HepG2 (cell line): ENCODE measurements around the gene AGPAT3. TPM values are rescaled to one million over a fixed set of nuclear protein-coding genes. Genes with fewer than 3 reads are reported as not detected.

Experiments
- ATAC-seq: fragments of 200-7000 bp; cut with Tn5 transposase; 3 replicates; pipeline ENCODE4 v1.9.1; 2020; ENCODE audit warnings: mild to moderate bottlenecking, moderate library complexity
- BruUV-seq: library from RNA; stranded (reverse); fragments of 400-500 nt; replicated peaks from 2 replicates; lab custom pipeline; 2021; lab: Mats Ljungman, UMichigan
- CTCF ChIA-PET: fragments of 300-600 bp; formaldehyde crosslinking; extraction: SDS; loops from one replicate; lab custom pipeline; 2021; ENCODE audit warnings: low total read pairs, inconsistent platforms, low intra/inter-chr PET ratio; lab: Yijun Ruan, JAX
- POLR2A ChIA-PET: fragments of 350-600 bp; sonication (Branson Sonifier 250); formaldehyde crosslinking; loops from one replicate; lab custom pipeline; 2020; ENCODE audit warnings: antibody characterized with exemption, inconsistent platforms; lab: Yijun Ruan, JAX
- DNase-seq: peaks from one replicate; pipeline ENCODE4 v3.0.0-alpha.2; 2015; ENCODE audit warnings: low spot score
- FAIRE-seq: peaks from 3 replicates; lab custom pipeline; 2011; peaks lifted over from hg19 to GRCh38; lab: Jason Lieb, UNC
- H2AFZ ChIP-seq: one replicate; pipeline ENCODE4 v1.6.1; 2011; ENCODE audit warnings: low read length, inconsistent platforms
- H3K27ac ChIP-seq: fragments of 300-600 bp; 3 replicates; pipeline ENCODE4 v1.8.0; 2011; ENCODE audit warnings: mixed run types, mild to moderate bottlenecking, mixed read lengths, low read length, inconsistent platforms; ENCODE audit not compliant: insufficient read depth; ENCODE audit errors: extremely low read length
- H3K27me3 ChIP-seq, 2 experiments: fragments of 200-600 bp in 1 of 2; 2 replicates in 1 of 2; 3 replicates in 1 of 2; pipeline versions ENCODE4 v1.6.0 to v1.8.0; 2011; ENCODE audit warnings: low read length in 2 of 2, mild to moderate bottlenecking in 2 of 2, moderate library complexity in 2 of 2, inconsistent platforms in 1 of 2; ENCODE audit not compliant: insufficient read depth in 2 of 2, control insufficient read depth in 1 of 2
- H3K36me3 ChIP-seq, 2 experiments: fragments of 200-600 bp in 1 of 2; replicated peaks in 1 of 2; 2 replicates in 1 of 2; 3 replicates in 1 of 2; pipeline versions ENCODE4 v1.5.1 to v1.8.0; 2011; ENCODE audit warnings: low read length in 2 of 2, inconsistent platforms in 1 of 2; ENCODE audit not compliant: insufficient read depth in 2 of 2, control insufficient read depth in 1 of 2
- H3K4me1 ChIP-seq: 2 replicates; pipeline ENCODE4 v1.5.1; 2012; ENCODE audit warnings: low read length, inconsistent platforms; ENCODE audit not compliant: insufficient read depth
- H3K4me2 ChIP-seq: 2 replicates; pipeline ENCODE4 v1.6.0; 2011; ENCODE audit warnings: low read depth, low read length, inconsistent platforms
- H3K4me3 ChIP-seq, 3 experiments: fragments of 200-600 bp in 1 of 3; sonication (generic), shearing (Covaris generic) in 1 of 3; replicated peaks in 1 of 3; 2 replicates each; pipeline ENCODE4 v1.5.1; 2011 to 2016; ENCODE audit warnings: low read length in 3 of 3, inconsistent platforms in 2 of 3, low read depth in 2 of 3, mild to moderate bottlenecking in 2 of 3, control low read depth in 1 of 3, mixed read lengths in 1 of 3; ENCODE audit not compliant: insufficient read depth in 1 of 3
- H3K79me2 ChIP-seq: one replicate; pipeline ENCODE4 v1.6.1; 2011; ENCODE audit warnings: low read length, inconsistent platforms; ENCODE audit not compliant: insufficient read depth
- H3K9ac ChIP-seq: 2 replicates; pipeline ENCODE4 v1.6.0; 2011; ENCODE audit warnings: mild to moderate bottlenecking, low read depth, low read length, inconsistent platforms; ENCODE audit not compliant: insufficient read depth
- H3K9me3 ChIP-seq: 2 replicates; pipeline ENCODE4 v1.5.1; 2012; ENCODE audit warnings: mild to moderate bottlenecking, low read length
- H4K20me1 ChIP-seq: 2 replicates; pipeline ENCODE4 v1.6.0; 2011; ENCODE audit warnings: inconsistent platforms, mild to moderate bottlenecking, low read length, moderate library complexity; ENCODE audit not compliant: insufficient read depth
- ATF5 ChIP-seq: sonication (generic); formaldehyde crosslinking; IDR thresholded peaks from 2 replicates; pipeline ENCODE4 v1.4.0; 2020; ENCODE audit warnings: mild to moderate bottlenecking, low read depth, missing genetic modification reagents
- IRX3 ChIP-seq: sonication (generic); formaldehyde crosslinking; IDR thresholded peaks from 2 replicates; pipeline ENCODE4 v1.8.1; 2023; ENCODE audit warnings: mild to moderate bottlenecking, low read depth, missing genetic modification reagents, borderline replicate concordance
- JDP2 ChIP-seq: sonication (generic); formaldehyde crosslinking; IDR thresholded peaks from 2 replicates; pipeline ENCODE4 v1.8.1; 2022; ENCODE audit warnings: missing genetic modification reagents, borderline replicate concordance
- JUN ChIP-seq: sonication (generic); formaldehyde crosslinking; IDR thresholded peaks from 2 replicates; pipeline ENCODE4 v1.4.0; 2020; ENCODE audit warnings: mild to moderate bottlenecking, missing genetic modification reagents
- SAP130 ChIP-seq: IDR thresholded peaks from 2 replicates; pipeline ENCODE4 v1.6.1; 2016; ENCODE audit warnings: low read depth
- SKI ChIP-seq: fragments of 450-650 bp; IDR thresholded peaks from one replicate; pipeline ENCODE4 v1.6.1; 2018; ENCODE audit warnings: mild to moderate bottlenecking; ENCODE audit not compliant: partially characterized antibody
- TBX2 ChIP-seq: sonication (generic); formaldehyde crosslinking; IDR thresholded peaks from 2 replicates; pipeline ENCODE4 v1.5.0; 2020; ENCODE audit warnings: missing genetic modification reagents, mild to moderate bottlenecking, borderline replicate concordance
- ZFYVE20 ChIP-seq: sonication (generic); formaldehyde crosslinking; IDR thresholded peaks from 2 replicates; pipeline ENCODE4 v1.8.0; 2023; ENCODE audit warnings: low read depth, mild to moderate bottlenecking, moderate library complexity, missing genetic modification reagents, borderline replicate concordance
- ZKSCAN1 ChIP-seq: fragments of 150-350 bp; IDR thresholded peaks from 2 replicates; pipeline ENCODE4 v1.6.1; 2014; ENCODE audit warnings: low read length
- ZNF3 ChIP-seq: IDR thresholded peaks from 2 replicates; pipeline ENCODE4 v1.7.0; 2017; ENCODE audit warnings: inconsistent platforms
- ZSCAN5A ChIP-seq: sonication (generic); formaldehyde crosslinking; IDR thresholded peaks from 2 replicates; pipeline ENCODE4 v1.8.0; 2022; ENCODE audit warnings: mild to moderate bottlenecking, missing genetic modification reagents, borderline replicate concordance
- WGBS: methylation state at CpG from one replicate; pipeline ENCODE4 v1.1.6; 2017; ENCODE audit warnings: low lambda C conversion rate; 5-methylcytosine and 5-hydroxymethylcytosine counted together
- in situ Hi-C: cut with HindIII; loops from 2 replicates; pipeline ENCODE4 v1.10.0; 2017; ENCODE audit warnings: low pct_unique_long_range_greater_than_20kb; ENCODE audit not compliant: extremely low pct_ligation_motif_present
- intact Hi-C: fragments of 100-400 bp; cut with micrococcal nuclease; formaldehyde crosslinking; loops from one replicate; pipeline ENCODE4 v1.10.0; 2022; ENCODE audit not compliant: unreplicated experiment
- polyA plus RNA-seq, 8 experiments: library from polyadenylated mRNA; depleted of rRNA in 3 of 8; stranded (reverse) in 7 of 8; unstranded in 1 of 8; fragments of >200 nt; fragmentation: Illumina TruSeq in 4 of 8; extraction: Trizol in 4 of 8; gene quantifications; 2 replicates each; pipeline versions ENCODE4 v1.2.1 to v1.2.3, GENCODE V29; 2011 to 2016; ENCODE audit warnings: low read depth in 4 of 8, missing spikeins in 1 of 8, mixed read lengths in 1 of 8; ENCODE audit not compliant: insufficient read depth in 1 of 8
- total RNA-seq, 5 experiments: library from RNA; depleted of rRNA; stranded (reverse); fragments of >200 nt; fragmentation: Illumina TruSeq; extraction: Trizol; gene quantifications; 2 replicates each; pipeline ENCODE4 v1.2.3, GENCODE V29; 2016; ENCODE audit warnings: low read depth in 1 of 5

Gene AGPAT3
- total and polyA plus RNA-seq, 2 of the 13 experiments (the other 11 are each of a cell fraction or from before 2014, with no cell fraction given): 32.2 to 54.4 TPM

GRCh38 chr21:43854773-43855633 lies 10.0 kb upstream of the AGPAT3 start:
- peaks cover 55% of the 10 kb centered on the region for H3K4me1 ChIP-seq
- no peaks in the 10 kb centered on the region for H3K36me3 ChIP-seq
- DNase-seq (no peak), FAIRE-seq (no peak), ATAC-seq (peak; percentile 13)
- no peak for TF ChIP-seq JDP2
- no peak for TF ChIP-seq ZSCAN5A (CRISPR knock-in tag)
- TF ChIP-seq SAP130 (CRISPR knock-in tag): no peak
- TF ChIP-seq ZKSCAN1: no peak
- no peak for TF ChIP-seq ATF5 (CRISPR knock-in tag)
- TF ChIP-seq JUN (CRISPR knock-in tag): no peak
- no peak for TF ChIP-seq SKI
- TF ChIP-seq TBX2 (CRISPR knock-in tag): no peak
- no peak for TF ChIP-seq IRX3
- no peak for TF ChIP-seq ZNF3
- no peak for TF ChIP-seq ZFYVE20 (CRISPR knock-in tag)
- H4K20me1 ChIP-seq: no peaks in the 10 kb centered on the region
- H3K4me3 ChIP-seq: peak overlapping the region in 1 of 3 experiments; percentile 27; a peak in 1 of 6 replicates
- H3K27ac ChIP-seq: no peak overlapping the region
- CTCF ChIA-PET: no interaction called here
- peak overlapping the region; percentile 48 for H3K4me2 ChIP-seq
- intact Hi-C loops (no loop called here), in situ Hi-C loops (no loop called here)
- no peaks in the 10 kb centered on the region for H3K79me2 ChIP-seq
- H3K27me3 ChIP-seq: peaks cover 9 to 28% of the 10 kb centered on the region in 2 experiments
- H3K9me3 ChIP-seq: no peaks in the 10 kb centered on the region
- H3K9ac ChIP-seq: no peak overlapping the region
- no peak overlapping the region for H2AFZ ChIP-seq
- POLR2A ChIA-PET: no interaction called here
- 35% methylated on average over 16 of the region's 26 CpGs for WGBS
- BruUV-seq: no TSS peak
